Large intestine (tissue), 3 donors: ENCODE measurements around the gene MACROD1. TPM values are rescaled to one million over a fixed set of nuclear protein-coding genes. Genes with fewer than 3 reads are reported as not detected.

ENCODE experiments used
- DNase-seq, 2 donors: peaks; one replicate each; pipeline versions ENCODE4 v3.0.0 to v3.0.0-alpha.2; 2013
- H3K27ac ChIP-seq: one replicate; pipeline ENCODE4 v1.5.1; 2013; ENCODE audit warnings: low read length
- H3K27me3 ChIP-seq: 2 replicates; pipeline ENCODE4 v1.6.1; 2013; ENCODE audit warnings: low read length; ENCODE audit not compliant: control insufficient read depth, insufficient read depth
- H3K36me3 ChIP-seq: 2 replicates; pipeline ENCODE4 v1.6.1; 2013; ENCODE audit warnings: low read length; ENCODE audit not compliant: control insufficient read depth, insufficient read depth
- H3K4me1 ChIP-seq: one replicate; pipeline ENCODE4 v1.6.1; 2013; ENCODE audit warnings: low read length; ENCODE audit not compliant: control insufficient read depth, insufficient read depth
- H3K4me3 ChIP-seq: one replicate; pipeline ENCODE4 v1.5.1; 2013; ENCODE audit warnings: low read length
- H3K9me3 ChIP-seq: one replicate; pipeline ENCODE4 v1.6.1; 2013; ENCODE audit warnings: mild to moderate bottlenecking, low read depth, low read length, moderate library complexity; ENCODE audit not compliant: control insufficient read depth
- WGBS: methylation state at CpG from one replicate; pipeline ENCODE4 v1.1.5; 2013; ENCODE audit warnings: low lambda C conversion rate; ENCODE audit not compliant: insufficient coverage; 5-methylcytosine and 5-hydroxymethylcytosine counted together
- polyA plus RNA-seq: library from polyadenylated mRNA; unstranded; fragments of 120-200 nt; gene quantifications from one replicate; pipeline ENCODE4 v1.2.1, GENCODE V29; 2013

The MACROD1 gene
- polyA plus RNA-seq, 1 donor = 18.2 TPM

GRCh38 chr11:64185693-64186491 lies 20.0 kb upstream of the MACROD1 start, which contains the start of gene STIP1:
Gene STIP1 (plus strand): TSS chr11:64186171. CDS start chr11:64186262, 91 bp downstream.
- peak; percentile 100 for DNase-seq
- Histone ChIP-seq H3K27me3 (no peaks in the 10 kb centered on the region), H3K9me3 (no peaks in the 10 kb centered on the region), H3K36me3 (peaks cover 4% of the 10 kb centered on the region), H3K4me1 (peaks cover 27% of the 10 kb centered on the region), H3K27ac (peak within 1 kb of the TSS; percentile 98), H3K4me3 (peak within 1 kb of the TSS; percentile 71)
- no CpG with 5 or more reads among the region's 74 CpGs for WGBS

- no peaks in the 10 kb centered on the region for H3K27me3 ChIP-seq
- WGBS = no CpG with 5 or more reads among the region's 52 CpGs
- peaks cover 4% of the 10 kb centered on the region for H3K36me3 ChIP-seq
- peak in 1 of 2 donors; percentile 71 for DNase-seq
- peak overlapping the region; percentile 98 for H3K27ac ChIP-seq
- peaks cover 29% of the 10 kb centered on the region for H3K4me1 ChIP-seq
- H3K9me3 ChIP-seq = no peaks in the 10 kb centered on the region
- H3K4me3 ChIP-seq = peak overlapping the region; percentile 71
Observed at GRCh38 chr11:64185175-64185692, 19.3 kb upstream of the MACROD1 start.

- H3K27me3 ChIP-seq = no peaks in the 10 kb centered on the region
- DNase-seq = no peak
- peaks cover 29% of the 10 kb centered on the region for H3K4me1 ChIP-seq
- H3K9me3 ChIP-seq = no peaks in the 10 kb centered on the region
- H3K27ac ChIP-seq = no peak overlapping the region
- H3K4me3 ChIP-seq = no peak overlapping the region
- no CpG with 5 or more reads among the region's 7 CpGs for WGBS
- H3K36me3 ChIP-seq = peaks cover 4% of the 10 kb centered on the region
Observed at GRCh38 chr11:64183890-64184289, 18.0 kb upstream of the MACROD1 start.

GRCh38 chr11:64181506-64182411 lies 15.8 kb upstream of the MACROD1 start:
- peak overlapping the region; percentile 50 for H3K27ac ChIP-seq
- no peak overlapping the region for H3K4me3 ChIP-seq
- no peaks in the 10 kb centered on the region for H3K27me3 ChIP-seq
- H3K4me1 ChIP-seq = peaks cover 29% of the 10 kb centered on the region
- no CpG with 5 or more reads among the region's 17 CpGs for WGBS
- H3K36me3 ChIP-seq = no peaks in the 10 kb centered on the region
- no peaks in the 10 kb centered on the region for H3K9me3 ChIP-seq
- peak; percentile 90 to 92 for DNase-seq

GRCh38 chr11:64180891-64181290 lies 15.0 kb upstream of the MACROD1 start:
- Histone ChIP-seq H3K27ac (peak overlapping the region; percentile 50), H3K4me1 (peaks cover 29% of the 10 kb centered on the region), H3K36me3 (no peaks in the 10 kb centered on the region), H3K9me3 (no peaks in the 10 kb centered on the region), H3K4me3 (no peak overlapping the region), H3K27me3 (no peaks in the 10 kb centered on the region)
- WGBS = no CpG with 5 or more reads among the region's 5 CpGs
- DNase-seq = no peak

GRCh38 chr11:64178951-64179639 lies 13.2 kb upstream of the MACROD1 start:
- 93% methylated on average over 3 of the region's 12 CpGs for WGBS
- no peak for DNase-seq
- no peaks in the 10 kb centered on the region for H3K36me3 ChIP-seq
- H3K4me3 ChIP-seq = no peak overlapping the region
- H3K27ac ChIP-seq = no peak overlapping the region
- H3K9me3 ChIP-seq = no peaks in the 10 kb centered on the region
- H3K4me1 ChIP-seq = peaks cover 18% of the 10 kb centered on the region
- H3K27me3 ChIP-seq = no peaks in the 10 kb centered on the region

GRCh38 chr11:64178203-64178602 lies 12.3 kb upstream of the MACROD1 start:
- WGBS = no CpG with 5 or more reads among the region's 1 CpG
- Histone ChIP-seq H3K36me3 (no peaks in the 10 kb centered on the region), H3K27ac (no peak overlapping the region), H3K4me3 (no peak overlapping the region), H3K4me1 (peaks cover 14% of the 10 kb centered on the region), H3K27me3 (no peaks in the 10 kb centered on the region), H3K9me3 (peaks cover 2% of the 10 kb centered on the region)
- DNase-seq = no peak

GRCh38 chr11:64176751-64177150 lies 10.8 kb upstream of the MACROD1 start:
- H3K4me1 ChIP-seq = peaks cover 11% of the 10 kb centered on the region
- no peak overlapping the region for H3K27ac ChIP-seq
- peaks cover 3% of the 10 kb centered on the region for H3K9me3 ChIP-seq
- no peaks in the 10 kb centered on the region for H3K27me3 ChIP-seq
- no CpG with 5 or more reads among the region's 8 CpGs for WGBS
- no peak overlapping the region for H3K4me3 ChIP-seq
- DNase-seq = no peak
- no peaks in the 10 kb centered on the region for H3K36me3 ChIP-seq

- no peaks in the 10 kb centered on the region for H3K36me3 ChIP-seq
- 59% methylated on average over 3 of the region's 4 CpGs for WGBS
- DNase-seq = no peak
Observed at GRCh38 chr11:64173616-64174355, 7.9 kb upstream of the MACROD1 start.

More at GRCh38 chr11:64173616-64174355, 7.9 kb upstream of the MACROD1 start:
- Histone ChIP-seq H3K4me3 (no peak overlapping the region), H3K9me3 (peaks cover 3% of the 10 kb centered on the region), H3K4me1 (no peaks in the 10 kb centered on the region), H3K27me3 (no peaks in the 10 kb centered on the region), H3K27ac (no peak overlapping the region)
